ENCODE measurements around the gene BRINP2.

The BRINP2 gene

DNA sequence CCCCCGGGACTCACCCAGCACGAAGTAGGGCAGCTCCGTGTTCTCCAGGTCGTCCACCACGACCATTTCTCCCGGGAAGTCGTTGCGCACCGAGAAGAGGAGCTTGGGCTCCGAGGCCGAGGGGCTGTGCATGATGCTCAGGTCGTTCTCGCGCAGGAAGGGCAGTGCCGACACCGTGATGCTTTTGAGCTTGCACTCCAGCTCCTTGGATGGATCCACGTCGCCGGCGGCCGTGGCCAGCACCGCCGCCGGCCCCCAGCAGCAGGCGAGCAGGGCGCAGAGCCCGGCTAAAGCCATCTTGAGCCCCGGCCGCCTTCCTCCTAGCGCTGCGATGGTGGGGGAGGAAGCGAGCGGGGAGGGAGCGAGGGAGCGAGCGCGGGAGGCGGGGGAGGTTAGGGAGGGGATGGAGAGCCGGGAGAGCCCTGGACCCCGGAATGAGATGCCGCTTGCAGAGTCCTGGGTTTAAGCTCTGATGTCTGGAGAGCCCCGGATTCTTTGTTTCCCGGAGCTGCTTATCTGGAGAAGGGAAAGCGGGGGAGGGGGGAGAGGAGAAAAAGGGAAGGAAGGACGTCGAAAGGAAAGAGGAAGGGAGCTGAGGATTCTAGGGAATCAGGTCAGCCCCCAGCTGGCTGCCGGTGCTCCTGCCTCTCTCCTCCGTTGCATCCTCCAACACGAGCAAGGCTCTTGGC is 6.2 kb upstream of the BRINP2 start, which contains the start of gene ASTN1:
Gene ASTN1 (minus strand): TSS at position 333 of the 689 bp plus-strand sequence. CDS start 36 bp downstream, at position 297.
- no peak for DNase-seq (ENCODE audit: low read depth in 3 of 3)

DNA sequence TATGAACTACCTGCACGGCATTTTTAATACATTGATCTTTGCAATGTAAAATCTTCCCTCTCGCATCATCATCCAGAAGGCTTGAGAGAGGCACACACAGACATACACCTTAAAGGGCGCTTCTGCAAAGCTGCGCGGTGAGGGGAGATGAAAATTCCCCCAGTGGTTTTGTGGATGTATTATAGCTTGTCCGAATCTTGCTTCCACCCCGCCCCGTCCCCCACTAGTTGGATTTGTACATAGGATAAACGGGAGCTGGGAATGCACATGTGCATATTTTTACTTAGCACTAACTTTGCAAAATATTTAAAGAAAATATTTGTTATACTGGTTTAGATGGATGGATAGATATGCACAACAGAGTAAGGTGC is 5.7 kb upstream of the BRINP2 start:
- no peak for DNase-seq (ENCODE audit: low read depth in 3 of 3)

GRCh38 chr1:177171536-177172123 is 872 bp downstream of the BRINP2 start:
- DNase-seq (ENCODE audit: low read depth in 3 of 3): no peak

GRCh38 chr1:177172272-177172671 is 1.5 kb downstream of the BRINP2 start:
- DNase-seq (ENCODE audit: low read depth in 3 of 3): no peak

- no peak for DNase-seq (ENCODE audit: low read depth in 3 of 3)
Observed at GRCh38 chr1:177172866-177173265, 2.1 kb downstream of the BRINP2 start.

DNA sequence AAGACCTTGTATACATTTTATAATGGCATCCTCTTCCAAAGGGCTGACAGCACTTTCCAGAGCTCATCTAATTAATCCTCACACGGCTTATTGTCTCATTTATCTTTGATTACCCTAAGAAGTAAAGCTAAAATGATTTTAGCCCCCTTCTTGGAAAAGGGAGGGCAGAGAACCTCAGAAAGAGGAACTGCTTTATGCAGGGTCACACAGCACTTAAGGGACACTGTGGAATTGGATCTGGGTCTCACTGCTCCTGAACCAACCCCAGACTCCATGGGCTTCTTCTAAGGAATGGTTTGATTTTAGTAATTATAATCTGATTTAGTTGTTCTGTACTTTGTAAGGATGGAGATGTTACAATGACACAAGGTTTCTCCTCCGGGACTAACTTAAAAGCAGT is 3.2 kb downstream of the BRINP2 start:
- no peak for DNase-seq (ENCODE audit: low read depth in 3 of 3)

DNA sequence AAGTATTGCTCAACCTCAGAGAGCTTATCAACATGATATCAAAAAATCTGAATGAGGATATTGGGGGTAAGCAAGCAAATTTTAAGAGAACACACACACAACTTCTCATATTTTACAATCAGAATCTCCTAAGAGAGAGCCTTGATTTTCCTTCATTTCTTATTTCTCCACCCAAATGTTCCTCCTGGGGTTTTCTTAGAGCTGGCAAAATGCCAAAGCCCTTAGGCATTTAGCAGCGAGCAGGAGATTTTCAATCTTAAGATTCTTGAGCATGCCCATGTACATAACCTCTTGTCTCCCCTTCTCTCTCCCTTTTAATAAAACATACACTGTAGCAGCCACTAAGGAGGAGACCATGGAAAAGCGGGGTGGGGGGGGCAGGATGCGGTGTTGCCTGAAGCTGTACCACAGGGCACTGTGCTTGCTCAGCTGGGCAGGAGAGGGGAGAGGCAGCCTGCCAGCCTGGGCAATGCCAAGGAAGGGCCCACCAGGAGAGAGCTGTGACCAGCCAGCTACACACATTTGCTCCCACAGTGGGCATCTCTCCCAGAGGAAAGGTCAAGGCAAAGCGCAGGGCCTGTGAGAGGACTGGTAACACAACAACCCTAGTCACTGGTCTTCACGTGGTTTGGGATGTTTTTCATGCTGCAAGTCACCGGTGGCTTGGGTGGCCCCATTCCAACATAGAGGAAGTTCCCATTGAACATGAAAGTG is 4.3 kb downstream of the BRINP2 start:
- no peak for DNase-seq (ENCODE audit: low read depth in 3 of 3)

GRCh38 chr1:177181280-177181630 is 10.5 kb downstream of the BRINP2 start:
- DNase-seq (ENCODE audit: low read depth in 3 of 3): no peak

- DNase-seq (ENCODE audit: low read depth in 3 of 3): peak in 1 of 3 experiments; percentile 35
Observed at GRCh38 chr1:177181631-177182291, 11.0 kb downstream of the BRINP2 start.

- no peak for DNase-seq (ENCODE audit: low read depth in 3 of 3)
Observed at GRCh38 chr1:177183836-177184235, 13.1 kb downstream of the BRINP2 start.

DNA sequence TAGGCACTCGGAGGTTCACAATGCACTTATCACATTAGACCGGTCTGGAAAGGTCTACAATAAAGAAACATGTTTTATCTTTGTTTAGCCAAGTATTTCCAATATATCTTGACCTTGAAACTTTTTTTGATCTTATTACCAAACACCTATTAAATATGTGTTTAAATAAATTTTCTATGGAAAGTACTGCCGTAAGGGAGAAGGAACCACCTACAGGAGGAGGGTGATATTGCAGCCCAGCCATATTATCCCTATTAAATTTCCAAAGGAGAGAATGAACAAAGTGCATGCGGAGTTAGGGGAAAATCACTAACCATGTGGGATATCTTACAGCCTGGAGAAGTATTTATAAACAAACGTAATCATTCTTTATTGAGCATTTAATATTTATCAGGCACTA is 14.5 kb downstream of the BRINP2 start:
- no peak for DNase-seq (ENCODE audit: low read depth in 3 of 3)

- DNase-seq (ENCODE audit: low read depth in 3 of 3): no peak
Observed at GRCh38 chr1:177186639-177187038, 15.9 kb downstream of the BRINP2 start.

DNA sequence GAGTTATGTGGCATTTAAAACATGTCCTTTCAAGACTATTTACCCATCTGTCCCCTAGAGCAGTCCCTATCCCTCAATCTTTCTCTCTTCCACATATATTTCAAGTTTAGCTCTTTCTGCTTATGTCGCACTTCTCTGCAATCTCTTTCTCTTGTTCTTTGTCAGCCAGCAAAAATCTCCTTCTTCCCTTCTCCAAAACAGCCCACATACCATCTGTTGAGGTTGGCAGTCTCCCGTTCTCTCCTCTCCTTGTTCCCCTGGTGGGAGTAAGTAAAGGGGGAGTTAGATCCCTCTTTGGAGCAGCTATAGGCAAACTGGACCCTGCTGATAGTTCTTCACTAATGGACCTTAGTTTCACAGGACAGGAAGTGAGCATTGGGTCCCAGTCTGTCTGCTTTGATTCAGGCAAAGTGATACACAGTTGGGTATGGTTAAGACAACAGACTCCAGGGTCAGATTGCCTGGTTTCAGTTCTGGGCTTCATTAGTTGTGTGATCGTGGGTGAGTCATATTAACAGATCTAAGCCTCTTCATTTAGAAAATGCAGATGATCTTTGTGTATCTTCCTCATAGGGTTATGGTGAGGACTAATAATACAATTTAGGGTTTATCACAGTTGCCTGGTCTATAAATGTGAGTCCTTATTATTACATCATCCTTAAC is 19.7 kb downstream of the BRINP2 start:
- no peak for DNase-seq (ENCODE audit: low read depth in 3 of 3)

DNA sequence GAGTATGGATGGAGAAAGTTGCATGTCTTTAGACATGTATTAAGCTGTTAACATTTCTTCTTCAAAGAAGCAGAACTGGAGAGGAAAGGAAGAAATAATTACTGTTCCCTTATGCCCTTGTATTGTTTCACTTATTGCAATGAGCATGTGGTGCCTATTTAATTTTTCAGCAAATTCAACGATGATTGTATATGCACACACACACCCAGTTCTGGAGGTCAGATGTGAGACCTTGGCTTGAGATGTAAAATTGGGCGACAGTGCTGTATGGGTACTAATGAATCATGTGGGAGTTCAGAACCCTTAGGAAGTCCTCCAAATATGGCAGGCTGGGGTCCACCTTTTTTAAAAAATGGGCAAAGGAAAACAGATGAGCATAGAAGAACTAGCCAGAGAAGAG is 27.5 kb downstream of the BRINP2 start:
- no peak for DNase-seq (ENCODE audit: low read depth in 3 of 3)

DNA sequence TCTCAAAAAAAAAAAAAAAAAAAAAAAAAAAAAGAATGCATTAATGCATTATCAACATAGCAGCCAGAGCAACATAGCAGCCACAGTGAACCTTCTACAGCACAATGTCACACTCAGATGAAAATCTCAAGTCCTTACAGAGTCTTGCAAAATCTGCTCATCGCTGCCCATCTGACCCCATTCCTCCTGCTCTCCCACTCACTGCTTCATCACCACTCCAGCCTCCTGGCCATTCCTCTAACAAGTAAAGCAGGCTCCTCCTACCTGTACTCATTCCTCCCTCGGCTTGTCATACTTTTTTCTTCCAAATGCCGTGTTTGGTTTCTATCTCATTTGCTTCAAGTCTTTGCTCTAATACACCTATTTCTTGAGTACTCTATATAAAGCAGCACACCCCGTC is 29.5 kb downstream of the BRINP2 start:
- no peak for DNase-seq (ENCODE audit: low read depth in 3 of 3)

DNA sequence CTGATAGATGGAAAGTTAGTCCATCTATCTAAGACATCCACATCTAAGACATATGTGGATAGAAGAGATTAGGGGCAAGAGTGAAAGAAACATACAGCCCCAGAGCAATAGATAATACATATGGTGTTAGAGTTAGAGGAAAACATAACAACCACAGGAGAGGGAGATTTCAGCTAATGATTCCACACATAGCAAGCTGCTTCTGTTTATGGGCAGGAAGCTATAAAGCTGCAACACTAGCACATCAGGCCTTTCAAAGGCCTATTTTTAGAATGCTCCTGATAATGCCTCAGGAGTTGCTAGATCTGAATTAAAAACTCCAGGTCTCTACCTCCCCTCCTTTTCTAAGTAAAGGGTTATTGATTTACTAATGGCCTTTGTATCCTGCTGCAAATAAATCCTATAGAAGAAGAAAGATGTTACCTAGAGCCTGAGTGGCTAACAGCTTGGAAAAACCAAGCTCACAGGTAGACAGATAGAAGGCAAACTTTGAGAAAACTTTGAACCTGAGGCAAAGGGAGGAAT is 36.1 kb downstream of the BRINP2 start:
- DNase-seq (ENCODE audit: low read depth in 3 of 3): no peak

GRCh38 chr1:177208920-177209319 is 38.2 kb downstream of the BRINP2 start:
- DNase-seq (ENCODE audit: low read depth in 3 of 3): no peak

GRCh38 chr1:177209357-177209756 is 38.6 kb downstream of the BRINP2 start:
- DNase-seq (ENCODE audit: low read depth in 3 of 3): no peak

GRCh38 chr1:177210071-177210470 is 39.3 kb downstream of the BRINP2 start:
- no peak for DNase-seq (ENCODE audit: low read depth in 3 of 3)

- DNase-seq (ENCODE audit: low read depth in 3 of 3): no peak
Observed at GRCh38 chr1:177211231-177211630, 40.5 kb downstream of the BRINP2 start.

DNA sequence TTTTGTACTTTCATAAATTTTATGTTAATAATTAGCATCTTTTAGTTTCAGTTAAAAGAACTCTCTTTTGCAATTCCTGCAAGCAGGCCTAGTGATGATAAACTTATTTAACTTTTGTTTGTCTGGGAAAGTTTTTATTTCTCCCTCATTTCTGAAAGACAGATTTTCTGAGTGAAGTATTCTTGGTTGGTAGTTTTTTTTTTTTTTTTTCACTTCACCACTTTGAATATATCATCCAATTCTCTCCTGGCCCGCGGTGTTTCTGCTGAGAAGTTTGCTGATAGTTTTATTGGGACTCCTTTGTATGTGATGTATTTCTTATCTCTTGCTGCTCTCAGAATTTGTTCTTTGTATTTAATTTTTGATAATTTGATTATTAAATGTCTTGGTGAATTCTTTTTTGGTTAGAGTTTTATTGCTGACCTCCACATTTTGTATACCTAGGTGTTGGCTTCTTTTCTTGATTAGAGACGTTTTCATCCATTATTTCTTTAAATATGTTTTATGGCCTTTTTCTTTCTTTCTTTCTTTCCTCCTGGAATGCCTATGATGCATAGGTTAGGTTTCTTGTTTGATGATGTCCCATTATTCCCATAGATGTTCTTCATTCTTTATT is 45.9 kb downstream of the BRINP2 start:
- DNase-seq (ENCODE audit: low read depth in 3 of 3): no peak

Data from stimulated activated CD4-positive, alpha-beta T cell treated with anti-CD3 and anti-CD28 coated beads, TNF-alpha, amount 100 ng/mL, for 24 hours (primary cell).